Loucy (cell line): ENCODE results near the gene C1QTNF4.

ENCODE experiments used
- CTCF ChIP-seq: fragments of 200-600 bp; sonication (generic); conservative IDR thresholded peaks from 2 replicates; pipeline ENCODE4 v1.5.1; 2014; ENCODE audit warnings: mild to moderate bottlenecking, antibody characterized with exemption, low read length
- EZH2phosphoT487 ChIP-seq: fragments of 200-600 bp; IDR thresholded peaks from 2 replicates; pipeline ENCODE4 v1.6.1; 2018; ENCODE audit warnings: antibody characterized with exemption, mild to moderate bottlenecking, moderate library complexity, borderline replicate concordance

GRCh38 chr11:47593492-47593933 is 698 bp downstream of the C1QTNF4 start:
- TF ChIP-seq CTCF = no peak
- no peak for TF ChIP-seq EZH2phosphoT487
